HepG2 (cell line): Measurements from ENCODE around the gene MBOAT7. TPM values are rescaled to one million over a fixed set of nuclear protein-coding genes. Genes with fewer than 3 reads are reported as not detected.

Experiments
- ATF1 ChIP-seq: IDR thresholded peaks from 2 replicates; pipeline ENCODE4 v1.6.1; 2016; ENCODE audit warnings: mild to moderate bottlenecking, control low read depth
- CTCF ChIP-seq: sonication (generic); formaldehyde crosslinking; IDR thresholded peaks from 2 replicates; pipeline ENCODE4 v1.5.0; 2020; ENCODE audit warnings: mild to moderate bottlenecking, missing genetic modification reagents, moderate library complexity
- DRAP1 ChIP-seq: IDR thresholded peaks from 2 replicates; pipeline ENCODE4 v1.6.1; 2016; ENCODE audit warnings: missing genetic modification reagents, missing compliant biosample characterization
- GMEB1 ChIP-seq: sonication (generic); formaldehyde crosslinking; IDR thresholded peaks from 2 replicates; pipeline ENCODE4 v1.5.1; 2020; ENCODE audit warnings: missing genetic modification reagents, mild to moderate bottlenecking, borderline replicate concordance
- HNRNPL ChIP-seq: fragments of 200-400 bp; formaldehyde crosslinking; IDR thresholded peaks from 2 replicates; pipeline ENCODE4 v1.6.1; 2017; ENCODE audit warnings: mild to moderate bottlenecking, low read depth, low read length
- KDM2A ChIP-seq: sonication (generic); formaldehyde crosslinking; IDR thresholded peaks from 2 replicates; pipeline ENCODE4 v1.4.0; 2020; ENCODE audit warnings: low read depth, missing genetic modification reagents, borderline replicate concordance
- MATR3 ChIP-seq: sonication (generic); formaldehyde crosslinking; IDR thresholded peaks from 2 replicates; pipeline ENCODE4 v1.4.0; 2020; ENCODE audit warnings: missing genetic modification reagents
- MED1 ChIP-seq: sonication (generic); formaldehyde crosslinking; IDR thresholded peaks from 2 replicates; pipeline ENCODE4 v1.4.0; 2020; ENCODE audit warnings: missing genetic modification reagents
- NCOA2 ChIP-seq: sonication (generic); formaldehyde crosslinking; IDR thresholded peaks from 2 replicates; pipeline ENCODE4 v1.8.0; 2022; ENCODE audit warnings: inconsistent platforms
- REST ChIP-seq, 2 experiments: IDR thresholded peaks; 2 replicates each; pipeline ENCODE4 v1.6.1; 2011 to 2012; ENCODE audit warnings: low read length in 2 of 2, borderline replicate concordance in 1 of 2, low read depth in 1 of 2, mild to moderate bottlenecking in 1 of 2, moderate library complexity in 1 of 2
- TAF1 ChIP-seq: sonication (generic); formaldehyde crosslinking; IDR thresholded peaks from 2 replicates; pipeline ENCODE4 v1.4.0; 2020; ENCODE audit warnings: missing genetic modification reagents
- TBX3 ChIP-seq: fragments of 450-650 bp; IDR thresholded peaks from 2 replicates; pipeline ENCODE4 v1.6.1; 2017; ENCODE audit warnings: antibody characterized with exemption, mild to moderate bottlenecking, inconsistent platforms, borderline replicate concordance
- ZBTB3 ChIP-seq: sonication (generic); formaldehyde crosslinking; IDR thresholded peaks from 2 replicates; pipeline ENCODE4 v1.4.0; 2020; ENCODE audit warnings: low read depth, mild to moderate bottlenecking, moderate library complexity, missing genetic modification reagents, borderline replicate concordance
- ZNF513 ChIP-seq: sonication (generic); formaldehyde crosslinking; conservative IDR thresholded peaks from 2 replicates; pipeline ENCODE4 v1.5.0; 2020; ENCODE audit warnings: missing genetic modification reagents
- ZNF547 ChIP-seq: sonication (generic); formaldehyde crosslinking; IDR thresholded peaks from 2 replicates; pipeline ENCODE4 v1.5.1; 2020; ENCODE audit warnings: mild to moderate bottlenecking, missing genetic modification reagents
- ZNF614 ChIP-seq: IDR thresholded peaks from 2 replicates; pipeline ENCODE4 v1.6.1; 2018; ENCODE audit warnings: missing biosample characterization, missing genetic modification reagents, inconsistent platforms, borderline replicate concordance
- ZNF724P ChIP-seq: sonication (generic); formaldehyde crosslinking; IDR thresholded peaks from 2 replicates; pipeline ENCODE4 v1.8.0; 2022; ENCODE audit warnings: missing genetic modification reagents, borderline replicate concordance
- ZNF839 ChIP-seq: sonication (generic); formaldehyde crosslinking; IDR thresholded peaks from 2 replicates; pipeline ENCODE4 v1.4.0; 2020; ENCODE audit warnings: missing genetic modification reagents, mild to moderate bottlenecking, borderline replicate concordance
- ZSCAN12 ChIP-seq: sonication (generic); formaldehyde crosslinking; IDR thresholded peaks from 2 replicates; pipeline ENCODE4 v1.9.0; 2021; ENCODE audit warnings: mild to moderate bottlenecking, missing genetic modification reagents
- polyA plus RNA-seq, 8 experiments: library from polyadenylated mRNA; depleted of rRNA in 3 of 8; stranded (reverse) in 7 of 8; unstranded in 1 of 8; fragments of >200 nt; fragmentation: Illumina TruSeq in 4 of 8; extraction: Trizol in 4 of 8; gene quantifications; 2 replicates each; pipeline versions ENCODE4 v1.2.1 to v1.2.3, GENCODE V29; 2011 to 2016; ENCODE audit warnings: low read depth in 4 of 8, missing spikeins in 1 of 8, mixed read lengths in 1 of 8; ENCODE audit not compliant: insufficient read depth in 1 of 8
- total RNA-seq, 5 experiments: library from RNA; depleted of rRNA; stranded (reverse); fragments of >200 nt; fragmentation: Illumina TruSeq; extraction: Trizol; gene quantifications; 2 replicates each; pipeline ENCODE4 v1.2.3, GENCODE V29; 2016; ENCODE audit warnings: low read depth in 1 of 5

The MBOAT7 gene
- total and polyA plus RNA-seq, 2 of the 13 experiments (the other 11 are each of a cell fraction or from before 2014, with no cell fraction given), result 22.2 to 25.5 TPM

GRCh38 chr19:54136864-54137698 is 52.3 kb downstream of the MBOAT7 start (continued):
- TF ChIP-seq ZBTB3 (CRISPR knock-in tag) (0 out of 2 replicates have a peak, but pooled peaks have one; percentile 22), ZNF839 (CRISPR knock-in tag) (no peak), DRAP1 (CRISPR knock-in tag) (peak; percentile 81), CTCF (0 out of 2 replicates have a peak, but pooled peaks have one; percentile 8), ZNF724P (CRISPR knock-in tag) (peak; percentile 38; the same call in 1 of the 2 replicates), TBX3 (0 out of 2 replicates have a peak, but pooled peaks have one; percentile 29), MED1 (CRISPR knock-in tag) (peak; percentile 27; the same call in 1 of the 2 replicates), TAF1 (CRISPR knock-in tag) (peak; percentile 84), GMEB1 (peak; percentile 66; the same call in 1 of the 2 replicates), ZNF513 (CRISPR knock-in tag) (no peak), ZNF547 (CRISPR knock-in tag) (peak; percentile 5; the same call in 1 of the 2 replicates), REST (IDR thresholded peaks at IDR 0.05; ENCODE audit: borderline replicate concordance in 1 of 2, low read depth in 1 of 2, low read length in 2 of 2) (peak in 1 of 2 experiments; percentile 30; a peak in 1 of 4 replicates), KDM2A (CRISPR knock-in tag) (peak; percentile 25; the same call in 1 of the 2 replicates), ZSCAN12 (no peak), NCOA2 (CRISPR knock-in tag) (0 out of 2 replicates have a peak, but pooled peaks have one; percentile 25), MATR3 (CRISPR knock-in tag) (no peak), ZNF614 (CRISPR knock-in tag) (0 out of 2 replicates have a peak, but pooled peaks have one; percentile 19), HNRNPL (0 out of 2 replicates have a peak, but pooled peaks have one; percentile 24), ATF1 (CRISPR knock-in tag) (peak; percentile 89)
